Lung microvascular endothelial cell (primary cell): Measurements from ENCODE around the gene IL17F. TPM values are rescaled to one million over a fixed set of nuclear protein-coding genes. Genes with fewer than 3 reads are reported as not detected.
"Not testable (repeated sequence)": the region's sequence is repeated elsewhere in the genome, so short reads cannot be mapped to it uniquely, and the experiment has no call there.

ENCODE experiments used
- DNase-seq, 2 donors: peaks; one replicate each; pipeline versions ENCODE4 v3.0.0 to v3.0.0-alpha.2; 2010; ENCODE audit warnings: low read depth in 2 of 2
- total RNA-seq: library from RNA; depleted of rRNA; stranded (reverse); fragments of >200 nt; gene quantifications from 2 replicates; pipeline ENCODE4 v1.2.1, GENCODE V29; 2014

IL17F gene
- total RNA-seq, 1 donor from 2014 or later: not detected

DNA sequence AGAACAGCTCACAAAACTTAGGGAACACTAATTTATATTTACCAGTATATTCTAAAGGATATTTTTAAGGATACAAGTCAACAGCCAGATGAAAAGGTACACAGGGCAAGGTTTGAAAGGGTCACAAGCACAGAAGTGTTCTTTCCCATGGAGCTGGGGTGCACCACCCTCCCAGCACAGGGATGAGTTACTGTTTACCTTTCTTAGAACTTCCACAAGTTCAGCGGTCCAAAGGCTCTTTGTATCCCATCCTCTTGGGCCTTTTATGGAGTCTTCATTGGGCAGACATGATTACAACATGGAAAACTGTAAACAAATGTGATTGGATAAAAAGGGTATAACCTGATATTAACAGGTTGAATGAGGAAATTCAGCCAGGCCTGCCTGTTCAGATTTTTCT, 1.1 kb upstream of the IL17F start:
- DNase-seq: no peak

DNA sequence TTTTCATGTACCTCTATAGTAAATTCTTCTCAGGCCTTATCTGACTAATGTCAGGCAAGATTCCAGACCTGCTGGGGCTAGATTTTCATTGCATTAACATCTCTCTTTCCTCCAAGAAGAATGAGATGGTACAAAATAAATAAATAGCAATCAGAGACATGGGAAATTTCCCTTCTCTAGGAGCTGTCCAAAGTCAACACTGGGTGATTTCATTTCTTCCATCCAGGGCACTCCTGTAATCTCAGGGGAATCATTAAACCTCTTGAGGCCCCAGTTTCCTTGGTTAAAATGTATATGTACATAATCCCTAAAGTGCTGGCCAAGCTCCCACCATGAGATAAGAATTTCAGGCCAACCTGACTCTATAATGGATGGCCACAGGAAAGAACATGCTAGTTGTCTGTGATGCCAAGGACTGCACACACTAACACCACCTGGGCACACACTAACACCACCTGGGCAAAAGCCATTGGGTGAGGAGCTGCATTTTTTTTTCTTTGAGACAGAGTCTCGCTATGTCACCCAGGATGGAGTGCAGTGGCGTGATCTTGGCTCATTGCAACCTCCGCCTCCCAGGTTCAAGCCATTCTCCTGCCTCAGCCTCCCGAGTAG, 912 bp downstream of the IL17F start:
- DNase-seq: peak in 1 of 2 donors; percentile 5

DNA sequence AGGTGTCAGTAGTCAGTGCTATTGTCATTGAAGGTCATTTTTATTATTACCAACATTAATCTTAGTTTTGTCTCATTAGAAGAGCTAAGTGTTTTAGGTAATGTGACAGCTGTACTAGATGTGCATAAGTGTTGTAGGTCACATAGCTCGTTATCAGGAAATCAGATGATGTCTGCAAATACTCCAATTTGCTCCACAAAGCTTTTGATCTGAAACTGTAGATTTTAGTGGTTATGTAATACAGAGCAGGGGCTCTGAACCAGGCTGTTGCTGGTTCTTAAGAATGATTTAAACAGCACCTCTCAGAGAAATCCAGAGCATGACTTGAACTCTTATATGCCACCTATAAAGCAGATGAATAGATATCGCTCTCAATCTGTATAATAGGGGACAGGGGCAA, 2.5 kb downstream of the IL17F start:
- no peak for DNase-seq

GRCh38 chr6:52233975-52234823, 10.1 kb downstream of the IL17F start:
- DNase-seq: peak; percentile 47 to 68

DNA sequence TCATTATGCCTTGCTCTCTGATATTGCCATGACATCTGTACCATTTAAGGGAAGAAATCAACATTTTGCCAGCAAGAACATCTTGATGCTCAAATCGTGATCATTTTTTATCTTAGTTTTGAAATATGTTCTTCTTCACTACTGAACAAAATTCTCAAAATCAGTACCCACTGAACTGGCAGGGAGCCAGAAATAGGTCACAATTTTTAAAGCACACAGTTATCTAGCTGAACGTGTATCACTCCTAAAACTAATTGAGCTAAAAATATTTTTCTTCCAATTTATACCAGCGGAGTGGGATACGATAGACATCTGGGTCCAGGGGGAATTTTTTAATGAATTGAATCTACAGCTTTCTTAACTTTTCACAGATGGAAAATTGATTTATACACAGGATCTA, 11.3 kb downstream of the IL17F start:
- no peak for DNase-seq

DNA sequence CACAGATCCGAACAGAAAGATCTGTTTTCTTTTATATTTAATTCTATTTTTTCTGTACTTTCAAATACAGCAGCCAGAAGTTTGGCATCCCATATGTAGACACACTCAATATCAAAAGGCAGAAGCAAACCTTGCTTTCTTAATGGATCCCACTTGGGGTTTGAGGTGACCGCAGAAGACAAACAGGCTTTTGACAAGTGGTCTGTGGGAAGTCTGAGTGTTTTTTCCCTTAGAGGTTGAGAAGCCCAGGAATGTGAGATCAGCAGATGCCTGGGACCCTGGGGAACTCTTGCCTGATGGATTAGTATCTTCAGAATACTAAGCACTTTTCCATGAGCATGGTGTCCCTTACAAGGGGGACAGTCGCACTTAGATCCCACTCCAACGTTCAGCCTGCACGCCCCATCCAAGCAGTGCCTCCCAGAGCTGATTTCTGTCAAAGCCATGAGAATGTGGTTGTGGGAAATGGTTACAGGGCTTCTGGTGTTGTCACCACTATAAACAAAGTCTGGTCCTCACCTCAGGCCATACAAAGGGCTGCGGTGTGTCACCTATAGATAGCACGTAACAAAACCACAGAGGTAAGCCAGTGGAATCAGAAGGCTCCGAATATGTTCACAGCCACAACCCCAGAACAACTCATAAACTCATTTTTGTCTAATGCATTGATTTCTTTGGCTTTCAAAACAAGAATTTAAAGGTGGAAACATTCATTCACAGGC, 12.7 kb downstream of the IL17F start:
- DNase-seq: no peak

- DNase-seq: no peak
Observed at GRCh38 chr6:52230685-52231084, 13.6 kb downstream of the IL17F start.

DNA sequence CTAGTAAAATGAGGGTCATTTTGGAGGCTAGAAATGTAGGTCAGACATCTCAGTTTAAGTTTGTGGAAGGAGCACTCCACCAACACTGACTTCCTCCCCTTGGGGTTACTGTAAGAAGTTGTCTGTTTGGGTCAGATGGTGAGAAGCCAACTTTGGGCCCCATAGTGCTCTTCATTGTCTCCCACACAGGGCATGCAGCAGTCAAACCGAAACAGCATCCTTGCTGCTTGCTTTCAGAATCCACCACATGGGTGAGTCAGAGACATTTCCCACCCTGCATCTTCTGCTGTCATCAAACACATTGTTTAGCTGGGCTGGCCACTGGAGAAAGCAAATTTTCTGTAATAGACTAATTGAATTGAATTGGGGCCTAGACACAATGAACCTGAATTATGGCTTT, 16.8 kb downstream of the IL17F start:
- no peak for DNase-seq

- DNase-seq: no peak
Observed at GRCh38 chr6:52221302-52221701, 23.0 kb downstream of the IL17F start.

DNA sequence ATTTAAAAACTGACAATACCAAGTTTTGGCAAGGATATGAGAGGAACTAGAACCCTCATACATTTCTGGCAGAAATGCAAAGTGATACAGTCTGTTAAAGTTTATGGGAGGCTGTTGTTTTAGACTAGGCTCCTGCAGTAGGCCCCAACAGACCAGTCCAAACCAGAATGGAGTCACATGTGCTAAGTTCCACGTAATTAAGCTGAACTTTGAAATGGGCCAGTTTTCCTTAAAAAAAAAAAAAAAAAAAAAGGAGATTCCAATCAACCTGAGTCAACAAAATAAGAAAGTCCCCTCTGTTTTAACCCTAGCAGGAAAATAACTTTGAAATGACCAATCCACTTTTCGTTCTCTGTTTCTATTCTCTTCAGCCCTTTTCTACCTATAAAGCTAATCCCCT, 26.5 kb downstream of the IL17F start:
- no peak for DNase-seq

DNA sequence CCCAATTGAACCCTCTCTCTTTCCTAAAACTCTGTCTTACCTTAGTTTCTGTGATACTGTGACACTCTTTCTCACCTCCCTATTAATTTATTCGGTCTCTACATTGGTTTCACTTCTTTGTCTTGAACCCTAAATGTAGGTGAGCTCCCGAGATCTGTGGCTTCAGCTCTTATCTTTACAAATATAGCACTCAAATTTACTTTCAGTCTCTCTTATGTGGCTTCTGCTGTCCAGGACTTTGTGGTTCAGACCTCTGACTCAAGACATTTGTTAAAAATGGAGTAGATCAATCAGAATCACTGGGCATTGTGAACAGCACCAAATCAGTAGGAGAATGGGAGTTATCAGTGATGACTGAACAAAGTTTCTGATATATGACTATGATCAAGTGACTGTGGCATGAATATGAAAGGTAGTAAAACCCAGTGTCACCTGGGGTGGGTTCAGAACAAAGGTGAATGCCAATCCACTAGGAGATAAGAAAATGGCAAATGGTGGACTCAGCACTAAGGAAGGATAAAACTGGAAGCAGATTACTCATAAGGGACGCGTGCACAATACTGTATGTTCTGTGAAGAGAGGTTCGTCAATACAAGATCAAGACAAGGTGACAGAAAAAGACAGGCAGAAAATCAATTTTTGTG, 27.2 kb downstream of the IL17F start:
- DNase-seq: no peak

DNA sequence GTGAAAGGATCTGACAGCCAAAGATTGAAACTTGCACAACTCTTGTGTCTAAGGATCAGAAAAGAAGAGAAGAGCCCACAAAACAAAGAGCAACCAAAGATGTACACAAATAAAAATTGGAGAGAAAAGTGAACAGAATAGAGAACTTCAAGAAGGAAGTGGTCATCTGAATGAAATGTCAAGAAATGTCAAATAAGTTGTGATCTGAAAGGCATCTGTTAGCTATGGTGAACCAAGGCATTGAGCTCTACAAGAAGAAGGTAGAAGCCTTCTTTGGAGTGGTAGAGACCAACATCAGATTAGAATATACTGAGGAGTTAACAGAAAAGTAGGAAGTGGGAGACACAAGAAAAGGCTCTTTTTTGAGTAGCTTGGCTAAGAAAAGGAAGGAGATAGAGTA, 28.5 kb downstream of the IL17F start:
- DNase-seq: no peak

DNA sequence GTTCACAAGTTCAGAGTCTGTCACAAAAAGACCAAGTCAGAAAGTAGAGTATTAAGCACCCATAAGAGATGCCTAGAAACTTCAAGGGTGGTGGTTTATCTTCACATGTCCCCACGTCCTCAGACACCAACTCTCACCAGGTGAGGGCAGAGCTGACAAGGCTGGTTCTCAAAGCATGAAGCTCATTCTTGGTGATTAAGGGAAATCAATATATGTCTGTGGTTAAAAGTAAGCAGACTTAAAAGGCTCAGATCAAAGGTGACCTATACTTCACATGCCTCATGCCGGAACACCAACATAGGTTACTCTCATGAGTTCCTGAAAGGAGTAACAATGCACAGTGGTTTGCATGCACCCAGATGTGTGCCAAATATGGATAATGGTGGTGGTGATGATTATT, 31.2 kb downstream of the IL17F start:
- DNase-seq: no peak

DNA sequence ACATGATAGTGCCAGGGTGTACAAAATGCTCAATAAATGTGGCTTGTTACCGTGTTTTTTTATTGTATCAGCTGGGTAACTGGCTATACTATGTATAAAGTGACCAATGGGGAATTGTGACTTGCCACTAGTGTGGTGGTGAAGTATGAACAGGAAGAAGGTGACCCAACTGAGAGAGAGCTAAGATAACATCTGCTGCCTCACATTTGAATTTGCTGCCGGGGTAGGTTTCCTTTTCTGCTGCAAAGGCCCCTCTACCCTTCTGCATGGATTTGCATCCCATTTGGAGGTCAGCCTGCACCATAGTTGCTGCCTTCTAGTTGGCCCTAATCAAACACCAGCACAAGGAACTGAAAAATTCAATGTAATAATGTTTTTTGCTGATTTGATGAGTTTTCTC, 34.1 kb downstream of the IL17F start:
- no peak for DNase-seq

- no peak for DNase-seq
Observed at GRCh38 chr6:52209770-52210169, 34.5 kb downstream of the IL17F start.

- peak in 1 of 2 donors; percentile 23 for DNase-seq
Observed at GRCh38 chr6:52208612-52209011, 35.7 kb downstream of the IL17F start.

DNA sequence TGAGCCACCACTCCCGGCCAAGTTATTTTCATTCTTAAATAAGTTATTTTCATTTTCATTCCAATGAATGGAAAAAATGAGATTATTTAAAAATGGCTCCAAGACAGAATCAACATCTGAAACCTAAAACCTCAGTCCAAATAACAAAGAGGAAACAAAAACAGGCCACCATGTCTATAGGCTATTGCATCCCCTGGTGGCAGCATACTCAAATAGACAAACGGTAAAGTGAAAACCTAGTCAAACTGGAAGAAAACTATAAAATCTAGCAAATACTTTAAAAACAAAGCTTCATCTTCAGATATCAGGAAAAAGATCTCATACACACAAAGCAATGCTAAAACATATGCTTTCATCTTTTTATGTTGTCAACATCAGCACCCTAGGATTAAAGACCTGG, 37.2 kb downstream of the IL17F start:
- DNase-seq: no peak

GRCh38 chr6:52201493-52201892, 42.8 kb downstream of the IL17F start:
- no peak for DNase-seq

GRCh38 chr6:52201046-52201445, 43.3 kb downstream of the IL17F start:
- no peak for DNase-seq

DNA sequence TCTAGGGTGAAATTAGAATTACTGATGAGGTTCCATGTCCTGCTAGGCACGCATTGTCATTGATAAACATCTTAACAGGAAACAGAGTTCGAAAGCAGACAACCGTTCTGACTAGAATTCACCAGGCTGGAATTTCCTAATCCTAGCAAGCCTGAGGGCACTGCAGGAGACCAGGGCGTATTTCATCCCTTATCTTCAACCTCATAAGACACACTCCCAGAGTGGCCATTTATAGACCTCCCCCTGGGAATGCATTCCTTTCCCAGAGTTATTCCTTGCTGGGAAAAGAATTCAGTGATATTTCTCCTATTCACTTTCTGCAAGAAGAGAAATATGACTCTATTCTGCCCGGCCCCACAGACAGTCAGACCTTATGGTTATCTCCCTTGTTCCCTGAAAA, 44.2 kb downstream of the IL17F start:
- not testable (repeated sequence) for DNase-seq

DNA sequence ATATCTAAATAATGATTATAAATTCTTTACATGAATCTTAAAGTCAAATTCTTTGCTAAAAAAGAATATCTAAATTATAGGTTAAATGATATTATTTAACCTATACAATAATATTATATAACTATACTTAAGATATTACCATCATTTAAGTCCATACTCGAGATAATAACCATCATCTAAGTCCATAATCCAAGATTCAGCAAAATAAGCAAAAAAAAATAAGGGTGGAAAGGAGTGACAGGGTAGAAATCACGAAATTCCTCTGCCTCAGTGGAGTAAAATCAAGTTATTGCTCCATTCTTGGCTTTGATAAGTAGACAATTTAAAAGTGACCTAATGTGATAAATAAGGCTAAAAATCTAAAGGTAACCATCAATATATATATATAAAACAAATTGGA, 48.4 kb downstream of the IL17F start:
- no peak for DNase-seq

GRCh38 chr6:52191824-52192223, 52.5 kb downstream of the IL17F start:
- DNase-seq: no peak
